Activated CD4-positive, alpha-beta T cell treated with anti-CD3 and anti-CD28 coated beads, Interleukin-2, amount 50 U/mL, for 48 hours (primary cell): ENCODE results near the gene PIK3C2A.

Source experiments
- DNase-seq, 2 experiments: peaks; one replicate each; pipeline ENCODE4 v3.0.0-alpha.2; 2020

The PIK3C2A gene

DNA sequence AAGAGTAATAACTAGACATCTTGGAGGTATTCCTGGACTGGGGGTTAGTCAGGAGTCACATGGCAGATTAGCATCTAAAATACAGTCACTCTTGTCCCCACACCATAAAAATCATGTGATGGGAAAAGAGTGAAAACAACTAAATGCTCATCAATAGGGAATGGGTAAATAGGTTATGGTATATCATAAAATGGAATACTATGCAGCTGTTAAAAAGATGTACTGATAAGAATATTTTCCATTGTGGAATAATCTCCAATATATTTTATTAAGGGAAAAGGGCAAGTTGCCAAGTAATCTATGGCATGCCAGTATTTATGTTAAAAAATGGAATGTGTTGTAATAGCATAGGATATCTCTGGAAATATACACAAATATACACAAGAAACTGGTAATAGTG lies 6.6 kb upstream of the PIK3C2A start:
- no peak for DNase-seq

DNA sequence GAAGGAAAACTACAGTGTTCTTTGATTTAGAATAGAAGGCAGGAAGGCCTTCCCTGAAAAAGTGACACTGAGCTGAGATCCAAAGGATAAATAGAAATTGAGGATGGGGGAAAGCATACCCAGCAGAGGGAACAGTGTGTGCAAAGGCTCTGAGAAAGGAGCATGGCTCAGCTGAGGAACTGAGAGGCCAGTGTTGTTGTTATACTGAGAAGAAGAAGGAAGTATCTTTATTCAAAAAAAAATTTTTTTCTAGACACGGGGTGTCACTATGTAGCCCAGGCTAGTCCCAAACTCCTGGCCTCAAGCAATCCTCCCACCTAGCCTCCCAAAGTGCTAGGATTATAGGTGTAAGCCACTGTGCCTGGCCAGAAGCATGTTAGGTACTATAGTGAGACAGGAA lies 3.5 kb upstream of the PIK3C2A start:
- no peak for DNase-seq

DNA sequence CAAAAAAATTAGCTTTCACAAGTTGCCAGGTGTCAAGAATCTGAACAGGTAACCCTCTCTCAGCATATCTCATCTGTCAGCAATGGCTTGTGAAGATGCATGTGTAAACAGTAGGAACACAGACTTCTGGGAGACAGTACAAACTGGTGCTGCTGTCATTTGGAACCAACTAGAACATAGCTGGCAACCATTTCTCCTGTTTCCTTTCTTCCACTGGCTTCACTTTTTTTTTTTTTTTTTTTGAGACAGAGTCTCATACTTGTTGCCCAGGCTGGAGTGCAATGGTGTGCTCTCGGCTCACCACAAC lies 2.1 kb upstream of the PIK3C2A start:
- no peak for DNase-seq

DNA sequence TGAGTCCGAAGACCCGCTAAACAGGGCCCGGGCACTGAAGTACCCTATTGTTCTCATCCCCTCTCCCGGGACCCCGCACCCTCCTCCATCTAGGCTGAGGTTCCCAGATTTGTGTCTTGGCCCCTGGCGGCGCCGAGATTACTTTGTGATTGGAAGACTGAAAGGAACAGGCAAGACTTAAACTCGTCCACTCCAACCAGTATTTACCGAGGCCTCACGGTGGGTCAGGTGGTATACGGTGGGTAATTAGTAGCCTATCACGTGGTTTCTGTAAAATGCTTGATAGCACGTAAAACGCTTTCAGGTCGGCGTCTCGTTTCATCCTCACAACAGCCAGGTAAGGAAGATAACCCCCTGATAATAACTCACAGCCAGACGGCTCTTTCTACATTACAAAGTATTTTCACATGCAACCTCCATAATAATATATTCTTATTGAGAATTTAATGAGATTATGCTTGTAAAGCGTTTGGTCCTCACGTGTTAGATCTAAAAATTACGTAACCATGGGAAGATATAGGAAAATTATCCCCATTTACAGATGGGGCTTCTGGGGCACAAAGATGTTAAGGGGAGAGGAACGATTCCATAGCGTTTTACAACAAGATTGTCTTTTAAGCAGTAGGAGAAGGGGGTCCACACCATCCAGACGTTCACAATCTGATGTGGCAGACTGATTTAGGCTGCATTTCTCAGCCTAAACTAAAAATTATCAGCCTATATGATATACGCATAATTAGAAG lies 642 bp upstream of the PIK3C2A start:
- peak; percentile 49 to 54 for DNase-seq

DNA sequence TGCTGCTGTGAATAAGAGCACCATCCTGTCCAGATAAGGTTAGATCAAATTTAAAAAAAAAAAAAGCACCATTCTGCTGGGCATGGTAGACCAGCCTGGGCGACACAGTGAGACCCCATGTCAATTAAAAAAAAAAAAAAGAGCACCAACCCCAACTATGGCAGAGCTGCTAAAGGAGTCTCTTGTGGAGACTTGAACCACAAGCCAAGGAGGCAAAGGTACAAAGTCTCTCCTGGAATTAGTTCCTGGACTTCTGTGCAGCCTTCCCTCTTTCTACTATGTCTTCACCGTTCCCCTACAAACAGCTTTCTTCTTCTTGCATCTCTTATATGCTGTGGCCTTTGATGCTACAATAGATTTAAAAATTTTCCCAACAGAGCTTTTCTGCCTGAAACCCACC lies 1.3 kb downstream of the PIK3C2A start:
- no peak for DNase-seq

DNA sequence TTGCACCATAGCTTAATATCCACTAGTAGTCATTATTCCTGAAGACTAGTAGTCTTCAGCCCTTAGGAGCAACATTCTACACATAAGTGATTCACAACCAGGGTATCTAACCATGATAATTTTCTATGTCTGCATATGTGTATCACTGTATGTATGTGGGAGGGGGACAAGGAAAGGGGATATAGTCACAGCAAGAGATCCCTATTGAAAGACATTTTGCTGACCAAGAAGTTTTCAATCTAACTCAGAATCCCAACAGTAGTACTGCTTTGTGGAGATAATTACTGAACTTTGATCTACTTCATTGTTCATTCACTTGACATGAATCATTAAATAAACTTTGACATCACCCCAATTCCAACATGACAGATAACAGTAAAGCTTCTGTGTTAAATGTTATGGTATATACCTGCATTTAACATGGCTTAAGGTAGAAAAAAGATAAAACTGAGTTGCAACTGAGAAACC lies 10.3 kb downstream of the PIK3C2A start:
- no peak for DNase-seq

DNA sequence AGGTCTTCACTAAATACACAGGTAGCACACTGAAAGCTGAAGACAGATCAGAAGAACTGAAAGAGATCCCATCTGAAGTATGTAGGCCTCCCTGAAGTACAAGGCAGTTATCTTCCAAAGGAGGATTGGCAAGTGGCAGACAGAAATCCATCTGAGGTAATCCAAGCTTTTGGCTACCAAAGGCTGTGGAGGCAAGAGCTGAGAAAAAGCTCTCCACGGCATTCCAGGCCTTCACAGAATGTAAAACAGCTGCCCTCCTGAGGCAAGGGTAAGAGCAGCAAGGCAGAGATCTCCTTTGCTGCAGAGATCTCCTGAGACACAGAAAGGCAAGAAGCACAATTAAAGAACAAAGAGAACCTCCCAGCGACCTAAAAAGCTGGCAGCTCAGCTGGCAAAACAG lies 19.1 kb downstream of the PIK3C2A start:
- no peak for DNase-seq

DNA sequence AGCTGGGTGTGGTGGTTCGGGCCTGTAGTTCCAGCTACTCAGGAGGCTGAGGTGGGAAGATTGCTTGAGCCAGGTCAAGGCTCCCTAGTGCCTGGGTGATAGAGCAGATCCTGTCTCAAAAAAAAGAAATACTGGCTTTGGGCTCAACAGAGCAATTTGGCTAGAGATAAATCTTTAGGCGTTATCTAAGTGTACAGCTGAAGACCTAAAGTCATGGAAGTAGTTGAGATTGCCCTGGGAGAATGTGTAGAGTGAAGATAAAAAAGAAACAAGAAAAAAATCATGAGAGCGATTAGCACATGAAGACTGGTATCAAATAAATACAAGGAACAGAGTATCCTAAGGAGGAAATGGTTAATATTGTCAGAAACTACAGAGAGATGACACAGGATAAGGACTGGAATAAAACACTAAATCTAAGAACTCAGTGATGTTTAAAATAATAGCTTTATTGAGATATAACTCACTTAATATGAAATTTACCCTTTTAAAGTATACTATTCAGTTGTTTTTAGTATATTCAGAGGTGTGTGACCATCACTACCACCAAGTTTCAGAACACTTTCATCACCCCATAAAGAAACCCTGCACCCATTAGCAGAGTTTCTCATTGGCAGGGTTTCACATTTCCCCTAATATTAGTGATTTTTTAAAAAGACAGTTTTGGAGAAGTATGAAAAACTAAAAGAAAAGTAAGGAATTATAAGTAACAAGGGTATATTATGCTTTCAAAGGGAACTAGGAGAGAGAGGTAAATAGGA lies 20.7 kb downstream of the PIK3C2A start:
- no peak for DNase-seq

DNA sequence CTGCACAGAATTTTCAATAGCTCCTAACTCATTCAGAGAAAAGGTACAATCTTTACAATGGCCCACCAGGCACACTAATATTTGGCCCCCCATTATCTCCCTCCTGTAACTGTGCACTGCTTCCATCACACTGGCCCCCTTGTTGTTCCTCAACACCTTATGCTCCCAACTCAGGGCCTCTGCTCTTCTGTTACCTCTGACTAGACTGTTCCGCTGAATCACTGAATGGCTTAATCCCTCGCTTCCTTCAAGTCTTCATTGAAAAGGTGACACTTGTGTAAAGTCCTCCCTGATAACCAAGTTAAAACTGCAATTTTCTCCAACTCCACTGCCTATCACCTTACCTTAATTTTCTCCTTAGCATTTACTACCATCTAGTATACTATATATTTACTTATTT lies 21.8 kb downstream of the PIK3C2A start:
- DNase-seq = no peak

DNA sequence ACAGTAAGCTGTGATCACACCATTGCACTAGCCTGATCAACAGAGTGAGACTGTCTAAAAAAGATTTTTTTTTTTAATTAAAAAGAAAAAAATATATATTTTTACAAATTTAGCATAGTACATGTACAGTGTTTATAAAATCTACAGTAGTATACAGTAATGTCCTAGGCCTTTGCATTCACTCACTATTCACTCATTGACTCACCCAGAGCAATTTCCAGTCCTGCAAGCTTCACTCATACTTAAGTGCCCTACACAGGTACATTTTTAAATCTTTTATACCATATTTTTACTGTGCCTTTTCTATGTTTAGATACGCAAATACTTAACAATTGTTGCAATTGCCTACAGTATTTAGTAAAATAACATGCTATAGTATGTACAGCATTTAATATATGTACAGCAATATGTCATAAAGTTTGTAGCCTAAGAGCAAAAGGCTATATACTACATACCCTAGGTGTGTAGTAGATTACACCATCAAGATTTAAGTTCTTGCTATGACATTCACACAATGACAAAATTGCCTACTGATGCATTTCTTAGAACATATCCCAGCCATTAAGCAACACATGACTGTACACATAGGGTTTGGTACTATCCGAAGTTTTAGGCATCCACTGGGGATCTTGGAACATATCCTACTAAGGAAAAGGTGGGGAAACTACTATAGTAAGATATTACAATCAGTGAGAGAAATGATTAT lies 22.8 kb downstream of the PIK3C2A start:
- DNase-seq = no peak

DNA sequence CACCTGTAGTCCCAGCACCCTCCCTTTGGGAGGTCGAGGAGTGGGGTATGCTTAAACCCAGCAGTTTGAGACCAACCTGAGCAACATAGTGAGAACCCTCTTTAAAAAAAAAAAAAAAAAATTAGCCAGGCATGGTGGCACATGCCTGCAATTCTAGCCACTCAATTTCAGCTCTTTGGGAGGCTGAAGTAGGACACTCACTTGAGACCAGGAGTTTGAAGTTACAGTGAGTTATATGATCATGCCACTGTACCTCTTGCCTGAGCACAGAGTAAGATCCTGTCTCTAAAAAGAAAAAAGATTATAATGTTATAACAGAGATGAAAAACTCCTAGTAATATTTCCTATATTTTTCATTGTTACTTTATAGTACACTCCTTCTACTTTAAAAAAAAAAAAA lies 23.9 kb downstream of the PIK3C2A start:
- DNase-seq = no peak

DNA sequence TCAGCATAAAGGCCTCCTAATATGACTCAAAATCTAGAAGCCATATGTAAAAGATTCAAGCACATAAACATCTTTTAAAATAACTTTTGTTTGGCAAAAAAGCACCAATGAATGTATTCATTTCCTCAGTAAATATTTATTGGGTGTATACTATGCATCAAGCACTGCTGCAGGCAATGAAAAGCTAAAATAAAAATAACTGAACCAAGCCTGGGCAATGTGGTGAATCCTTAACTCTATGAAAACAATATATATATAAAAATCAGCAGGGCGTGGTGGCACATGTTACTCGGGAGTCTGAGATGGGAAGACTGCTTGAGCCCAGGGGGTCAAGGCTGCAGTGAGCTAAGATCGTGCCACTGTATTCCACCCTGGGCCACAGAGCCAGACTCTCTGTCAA lies 27.8 kb downstream of the PIK3C2A start:
- DNase-seq = no peak

DNA sequence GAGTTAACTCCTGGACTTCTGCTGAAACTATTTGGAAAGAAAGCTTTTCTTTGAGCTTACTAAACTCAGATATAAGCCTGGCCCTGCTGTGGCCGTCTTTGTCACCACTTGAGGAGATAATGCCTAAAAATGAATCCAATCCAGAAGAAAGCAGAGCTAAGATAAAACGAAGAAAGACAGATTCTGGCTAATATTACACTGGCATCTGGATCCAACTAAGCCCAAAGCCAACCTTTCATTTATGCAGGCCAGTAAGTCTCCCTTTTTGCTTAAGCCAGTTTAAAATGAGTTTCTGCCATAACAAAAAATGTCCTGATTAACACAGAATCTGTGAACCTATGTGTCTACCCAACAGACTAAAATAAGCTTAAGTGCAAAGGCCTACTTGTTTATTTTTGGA lies 34.5 kb downstream of the PIK3C2A start:
- DNase-seq = no peak

DNA sequence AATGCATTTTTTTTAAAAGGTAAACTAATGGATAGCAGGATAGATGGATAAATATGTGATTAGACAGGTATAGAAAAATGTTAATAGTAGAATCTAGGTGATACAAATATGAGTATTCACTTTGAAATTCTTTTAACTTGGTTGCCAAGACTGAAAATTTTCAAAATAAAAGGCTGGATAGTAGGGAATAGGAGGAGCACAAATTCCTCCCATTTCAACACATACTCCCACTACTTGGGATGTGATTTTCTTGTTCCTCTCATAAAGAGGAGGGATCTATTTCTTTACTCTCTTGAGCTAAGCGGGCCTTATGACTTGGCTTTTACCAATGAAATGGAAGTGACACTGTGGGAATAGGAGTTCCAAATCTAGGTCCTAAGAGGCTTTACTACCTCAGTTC lies 35.9 kb downstream of the PIK3C2A start:
- DNase-seq = no peak

DNA sequence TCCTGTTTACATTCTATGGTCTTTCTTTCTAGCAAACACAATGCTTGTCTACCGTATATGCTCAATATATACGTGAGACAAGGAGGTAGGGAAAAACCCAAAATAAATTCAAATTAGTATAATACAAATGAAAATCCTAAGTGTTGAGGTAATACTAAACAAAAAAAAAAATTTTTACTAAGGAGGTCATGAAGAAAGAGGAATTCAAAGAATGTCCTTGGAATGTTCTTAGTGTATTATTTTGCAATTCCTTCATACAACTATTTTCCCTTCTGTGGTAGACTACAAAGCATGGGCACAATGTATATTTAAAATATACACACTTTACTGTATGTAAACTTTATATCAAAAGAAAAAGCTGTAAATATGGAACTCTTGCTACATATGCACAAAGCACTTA lies 36.4 kb downstream of the PIK3C2A start:
- DNase-seq = no peak

DNA sequence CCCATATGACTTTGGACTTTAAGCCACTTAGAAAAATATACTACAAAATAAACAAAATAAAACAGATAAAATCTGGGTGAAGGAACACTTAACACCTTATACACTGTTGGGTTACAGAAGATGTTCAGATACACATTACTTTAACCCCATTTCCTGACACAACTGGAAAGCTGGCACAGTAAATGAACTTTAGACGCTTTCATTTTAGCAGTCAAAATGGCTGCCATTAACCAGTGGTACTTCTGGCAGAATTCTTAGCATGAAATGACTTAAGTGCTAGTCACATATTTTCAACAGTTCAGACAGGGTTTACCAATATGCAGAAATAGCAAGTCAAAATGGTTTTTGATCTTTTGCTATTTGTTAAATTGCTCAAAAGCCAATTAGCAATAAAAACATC lies 37.9 kb downstream of the PIK3C2A start:
- no peak for DNase-seq

DNA sequence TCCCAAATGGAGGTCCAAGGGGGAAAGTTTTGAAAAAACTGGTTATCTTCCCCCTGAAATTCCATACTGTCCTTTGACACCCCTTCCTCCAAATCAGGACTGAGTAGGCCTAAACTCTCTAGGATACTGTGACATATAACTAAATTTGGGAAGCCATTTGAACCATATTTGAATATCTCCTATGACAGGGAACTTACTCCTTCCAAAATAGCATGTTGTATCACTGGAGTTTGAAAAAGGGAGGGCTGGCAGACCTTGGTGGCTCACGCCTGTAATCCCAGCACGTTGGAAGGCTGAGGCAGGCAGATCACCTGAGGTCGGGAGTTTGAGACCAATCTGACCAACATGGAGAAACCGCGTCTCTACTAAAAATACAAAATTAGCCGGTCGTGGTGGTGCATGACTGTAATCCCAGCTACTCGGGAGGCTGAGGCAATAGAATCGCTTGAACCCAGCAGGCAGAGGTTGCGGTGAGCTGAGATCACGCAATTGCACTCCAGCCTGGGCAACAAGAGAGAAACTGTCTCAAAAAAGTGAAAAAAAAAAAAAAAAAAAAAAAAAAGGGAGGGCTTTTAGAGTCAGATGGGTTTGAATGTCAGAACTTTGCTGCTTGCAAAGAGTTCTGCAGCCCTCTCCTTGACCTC lies 42.4 kb downstream of the PIK3C2A start:
- no peak for DNase-seq

DNA sequence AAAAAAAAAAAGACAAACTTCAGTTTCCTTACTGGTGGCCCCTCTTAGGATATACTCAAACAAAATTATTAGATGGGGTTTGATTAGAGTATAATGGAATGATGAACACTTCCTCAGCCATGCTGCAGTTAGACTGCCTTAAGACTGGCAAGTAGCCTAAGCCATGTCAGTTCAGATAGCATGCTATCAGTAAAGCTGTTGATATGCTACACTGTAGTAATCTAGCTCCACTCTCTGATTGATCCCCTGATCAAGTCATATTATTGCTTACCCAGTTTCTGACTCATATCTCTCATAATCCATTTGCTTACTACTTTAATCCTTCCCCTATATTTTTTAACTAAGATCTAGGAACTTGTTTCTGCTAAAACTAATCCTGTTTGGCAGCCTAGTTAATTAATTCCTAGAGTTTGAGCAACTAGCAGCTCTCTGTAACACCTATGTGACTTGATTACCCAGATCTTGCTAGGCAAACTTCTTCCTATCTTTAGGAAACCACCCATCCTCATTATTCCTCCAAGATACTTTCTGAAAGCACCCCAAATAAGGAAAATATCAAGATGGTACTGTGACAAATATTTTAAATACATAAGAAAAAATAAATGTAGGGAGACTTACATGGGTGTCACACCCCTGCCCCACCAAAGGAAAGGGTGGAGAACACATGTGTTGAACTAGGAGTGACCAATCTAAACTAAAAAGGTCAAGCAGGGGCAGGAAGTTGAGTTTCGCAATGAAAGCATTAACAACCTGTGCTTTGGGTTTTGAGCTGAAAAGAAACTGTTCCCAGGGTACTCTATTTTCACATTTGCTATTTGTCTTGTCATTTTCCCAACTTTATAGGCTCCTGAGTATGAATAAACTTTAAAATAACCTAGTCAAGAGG lies 43.2 kb downstream of the PIK3C2A start:
- DNase-seq = no peak

DNA sequence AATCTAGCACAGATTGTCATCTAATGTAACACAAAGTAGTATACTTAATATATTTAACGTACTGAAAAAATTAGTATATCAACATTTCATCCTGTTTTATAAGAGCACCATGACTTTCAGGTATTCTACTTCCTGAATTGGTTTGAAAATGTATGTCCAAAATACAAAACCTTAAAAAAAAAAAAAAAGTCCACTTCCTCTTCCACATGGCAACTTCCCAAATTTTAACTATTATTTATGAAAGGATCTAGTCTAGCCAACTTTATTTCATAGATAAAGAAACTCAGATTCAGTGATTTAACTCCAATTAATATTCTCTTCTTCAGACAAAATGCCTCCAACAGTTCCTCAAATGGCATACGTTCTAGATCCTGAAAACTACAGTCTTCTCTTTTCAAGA lies 44.0 kb downstream of the PIK3C2A start:
- DNase-seq = no peak

DNA sequence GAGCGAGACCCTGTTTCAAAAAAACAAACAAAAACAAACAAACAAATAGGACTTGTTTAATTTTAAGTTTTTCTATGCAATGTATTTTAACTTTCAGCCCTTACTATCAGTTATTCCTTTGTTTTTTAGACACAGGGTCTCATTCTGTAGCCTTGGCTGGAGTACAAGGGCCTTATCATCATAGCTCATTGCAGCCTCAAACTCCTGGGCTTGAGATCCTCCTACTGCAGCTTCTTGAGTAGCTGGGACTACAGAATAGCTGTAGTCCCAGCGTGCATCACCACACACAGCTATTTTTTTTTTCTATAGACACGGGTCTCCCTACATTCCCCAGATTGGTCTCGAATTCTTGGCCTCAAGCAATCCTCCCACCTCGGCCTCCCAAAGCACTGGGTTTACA lies 44.5 kb downstream of the PIK3C2A start:
- no peak for DNase-seq

DNA sequence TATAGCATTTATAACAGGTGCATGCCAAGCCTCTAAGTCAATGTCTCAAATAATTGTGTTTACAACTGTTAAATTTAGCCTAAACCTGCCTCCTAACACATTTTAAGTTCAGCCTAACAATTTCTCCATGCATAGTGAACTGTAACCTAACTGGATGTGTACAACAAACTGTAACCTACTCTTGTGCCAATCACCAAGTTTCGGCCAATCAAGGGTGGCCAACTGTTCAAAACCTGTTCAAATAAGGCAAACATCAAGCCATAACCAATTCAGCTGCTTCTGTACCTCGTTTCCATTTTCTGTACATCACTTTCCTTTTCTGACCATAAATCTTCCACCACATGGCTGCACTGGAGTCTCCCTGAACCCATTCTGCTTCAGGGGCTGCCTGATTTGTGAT lies 45.4 kb downstream of the PIK3C2A start:
- no peak for DNase-seq

DNA sequence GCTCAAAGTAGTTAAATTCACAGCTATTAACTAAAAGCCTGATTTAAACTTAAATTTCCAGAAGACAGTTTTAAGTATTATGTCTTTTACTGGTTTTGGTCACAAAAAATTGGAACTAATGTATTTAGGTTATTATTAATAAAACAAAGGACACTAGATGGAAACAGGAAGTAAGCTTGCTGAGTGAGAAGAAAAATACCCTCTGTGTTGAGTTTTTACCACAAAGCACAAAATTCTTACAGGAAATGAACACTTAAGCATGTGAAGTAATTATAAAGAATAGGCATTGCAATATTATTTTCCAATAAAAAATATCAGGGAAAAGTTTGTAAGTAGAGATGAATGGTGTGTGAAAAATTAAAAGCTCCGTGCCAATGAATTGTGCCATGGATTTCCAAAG lies 46.3 kb downstream of the PIK3C2A start:
- no peak for DNase-seq

DNA sequence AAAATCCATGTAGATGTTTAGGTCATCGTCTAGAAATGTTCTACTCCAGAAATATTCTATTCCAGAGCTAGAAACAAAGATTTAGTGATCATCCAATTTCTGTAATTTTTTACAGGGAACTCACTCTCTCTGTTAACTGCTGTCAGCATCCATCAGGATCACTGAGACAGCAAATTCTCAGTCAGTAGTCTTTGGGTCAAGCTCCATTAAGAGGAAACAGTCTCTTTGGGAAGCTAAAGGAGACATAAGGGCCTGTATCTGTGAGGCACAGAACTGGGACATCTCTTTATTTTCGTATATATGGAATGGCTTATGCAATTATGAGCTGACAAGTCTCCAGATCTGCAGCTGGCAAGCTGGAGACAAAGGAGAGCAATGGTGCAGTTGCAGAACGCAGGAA lies 48.3 kb downstream of the PIK3C2A start:
- no peak for DNase-seq
